Measurements from ENCODE around the gene ANKK1.

ANKK1 gene

DNA sequence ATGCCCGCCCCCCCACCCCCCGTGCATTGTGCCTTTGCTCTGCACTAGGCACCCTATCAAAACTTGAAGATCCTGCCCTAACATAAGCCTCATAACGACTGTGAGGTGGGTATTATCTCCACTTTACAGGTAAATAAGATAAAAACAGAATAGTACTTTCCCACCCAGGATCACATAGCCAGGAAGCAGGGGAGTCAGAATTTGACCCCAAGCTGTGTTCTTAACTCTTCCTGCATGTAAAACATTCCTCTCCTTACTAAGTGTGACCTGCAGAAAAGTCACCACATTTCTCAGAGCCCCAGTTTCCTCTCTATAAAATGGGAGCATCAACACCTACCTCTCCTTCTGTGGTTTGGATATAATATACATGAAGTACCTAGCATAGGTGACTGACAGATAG, 18.2 kb upstream of the ANKK1 start:
- no peak for ATAC-seq
- TF ChIP-seq OSR1 (CRISPR knock-in tag; IDR thresholded peaks at IDR 0.05) (no peak), ARNTL (CRISPR knock-in tag; IDR thresholded peaks at IDR 0.05; ENCODE audit: borderline replicate concordance, low read depth) (no peak), ZFP30 (CRISPR knock-in tag; IDR thresholded peaks at IDR 0.05) (no peak), TOX (CRISPR knock-in tag; IDR thresholded peaks at IDR 0.05; ENCODE audit: borderline replicate concordance) (no peak), POU6F1 (CRISPR knock-in tag; IDR thresholded peaks at IDR 0.05; ENCODE audit: borderline replicate concordance, low read depth) (no peak)

GRCh38 chr11:113370634-113371033, 16.9 kb upstream of the ANKK1 start:
- TF ChIP-seq ZNF70 (CRISPR knock-in tag; IDR thresholded peaks at IDR 0.05) (no peak), TCF4 (CRISPR knock-in tag; IDR thresholded peaks at IDR 0.05; ENCODE audit: borderline replicate concordance) (0 out of 2 replicates have a peak, but pooled peaks have one; percentile 16)
- peak; percentile 22; the same call in 1 of the 3 replicates for ATAC-seq

- no peak for ATAC-seq
- TF ChIP-seq CSRNP3 (CRISPR knock-in tag; IDR thresholded peaks at IDR 0.05) (no peak), ARNTL (CRISPR knock-in tag; IDR thresholded peaks at IDR 0.05; ENCODE audit: borderline replicate concordance, low read depth) (no peak), PPARA (CRISPR knock-in tag; IDR thresholded peaks at IDR 0.05; ENCODE audit: borderline replicate concordance) (no peak), RARB (CRISPR knock-in tag; IDR thresholded peaks at IDR 0.05) (no peak), BACH2 (CRISPR knock-in tag; IDR thresholded peaks at IDR 0.05; ENCODE audit: borderline replicate concordance) (no peak), ZNF8 (CRISPR knock-in tag; IDR thresholded peaks at IDR 0.05) (no peak), GLIS3 (CRISPR knock-in tag; IDR thresholded peaks at IDR 0.05) (no peak), TOX (CRISPR knock-in tag; IDR thresholded peaks at IDR 0.05; ENCODE audit: borderline replicate concordance) (no peak), SNAI2 (CRISPR knock-in tag; IDR thresholded peaks at IDR 0.05) (no peak), ZNF565 (CRISPR knock-in tag; conservative IDR thresholded peaks at IDR 0.05; ENCODE audit: low read depth) (no peak), ZC3H10 (CRISPR knock-in tag; IDR thresholded peaks at IDR 0.05) (no peak), TCF4 (CRISPR knock-in tag; IDR thresholded peaks at IDR 0.05; ENCODE audit: borderline replicate concordance) (no peak), ZNF70 (CRISPR knock-in tag; IDR thresholded peaks at IDR 0.05) (no peak), ZFP30 (CRISPR knock-in tag; IDR thresholded peaks at IDR 0.05) (no peak), CSDC2 (CRISPR knock-in tag; IDR thresholded peaks at IDR 0.05) (no peak), CREB5 (CRISPR knock-in tag; IDR thresholded peaks at IDR 0.05; ENCODE audit: low read depth) (no peak), TSHZ2 (CRISPR knock-in tag; IDR thresholded peaks at IDR 0.05) (no peak)
These were observed 15.3 kb upstream of the ANKK1 start for GRCh38 chr11:113372309-113372708.

- TF ChIP-seq CSRNP3 (CRISPR knock-in tag; IDR thresholded peaks at IDR 0.05): no peak
- no peak for TF ChIP-seq ZNF70 (CRISPR knock-in tag; IDR thresholded peaks at IDR 0.05)
- TF ChIP-seq, protein P1, sequence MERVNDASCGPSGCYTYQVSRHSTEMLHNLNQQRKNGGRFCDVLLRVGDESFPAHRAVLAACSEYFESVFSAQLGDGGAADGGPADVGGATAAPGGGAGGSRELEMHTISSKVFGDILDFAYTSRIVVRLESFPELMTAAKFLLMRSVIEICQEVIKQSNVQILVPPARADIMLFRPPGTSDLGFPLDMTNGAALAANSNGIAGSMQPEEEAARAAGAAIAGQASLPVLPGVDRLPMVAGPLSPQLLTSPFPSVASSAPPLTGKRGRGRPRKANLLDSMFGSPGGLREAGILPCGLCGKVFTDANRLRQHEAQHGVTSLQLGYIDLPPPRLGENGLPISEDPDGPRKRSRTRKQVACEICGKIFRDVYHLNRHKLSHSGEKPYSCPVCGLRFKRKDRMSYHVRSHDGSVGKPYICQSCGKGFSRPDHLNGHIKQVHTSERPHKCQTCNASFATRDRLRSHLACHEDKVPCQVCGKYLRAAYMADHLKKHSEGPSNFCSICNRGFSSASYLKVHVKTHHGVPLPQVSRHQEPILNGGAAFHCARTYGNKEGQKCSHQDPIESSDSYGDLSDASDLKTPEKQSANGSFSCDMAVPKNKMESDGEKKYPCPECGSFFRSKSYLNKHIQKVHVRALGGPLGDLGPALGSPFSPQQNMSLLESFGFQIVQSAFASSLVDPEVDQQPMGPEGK (CRISPR knock-in tag; IDR thresholded peaks at IDR 0.05; ENCODE audit: borderline replicate concordance): no peak
- TF ChIP-seq ZC3H10 (CRISPR knock-in tag; IDR thresholded peaks at IDR 0.05): no peak
- TF ChIP-seq CREB5 (CRISPR knock-in tag; IDR thresholded peaks at IDR 0.05; ENCODE audit: low read depth): no peak
- no peak for TF ChIP-seq ZNF565 (CRISPR knock-in tag; conservative IDR thresholded peaks at IDR 0.05; ENCODE audit: low read depth)
- no peak for TF ChIP-seq BACH2 (CRISPR knock-in tag; IDR thresholded peaks at IDR 0.05; ENCODE audit: borderline replicate concordance)
- no peak for TF ChIP-seq ISL1 (CRISPR knock-in tag; IDR thresholded peaks at IDR 0.05)
- no peak for TF ChIP-seq ZNF8 (CRISPR knock-in tag; IDR thresholded peaks at IDR 0.05)
- no peak for TF ChIP-seq PPARA (CRISPR knock-in tag; IDR thresholded peaks at IDR 0.05; ENCODE audit: borderline replicate concordance)
- no peak for TF ChIP-seq ZFP30 (CRISPR knock-in tag; IDR thresholded peaks at IDR 0.05)
These were observed 14.3 kb upstream of the ANKK1 start for GRCh38 chr11:113373306-113373705.

More at GRCh38 chr11:113373306-113373705, 14.3 kb upstream of the ANKK1 start:
- no peak for ATAC-seq
